ENCODE data around the gene RALGPS1. TPM values are rescaled to one million over a fixed set of nuclear protein-coding genes. Genes with fewer than 3 reads are reported as not detected.

The RALGPS1 gene
- polyA plus RNA-seq, 3 donors, result 23.3 to 32.3 (median 23.3) TPM

DNA sequence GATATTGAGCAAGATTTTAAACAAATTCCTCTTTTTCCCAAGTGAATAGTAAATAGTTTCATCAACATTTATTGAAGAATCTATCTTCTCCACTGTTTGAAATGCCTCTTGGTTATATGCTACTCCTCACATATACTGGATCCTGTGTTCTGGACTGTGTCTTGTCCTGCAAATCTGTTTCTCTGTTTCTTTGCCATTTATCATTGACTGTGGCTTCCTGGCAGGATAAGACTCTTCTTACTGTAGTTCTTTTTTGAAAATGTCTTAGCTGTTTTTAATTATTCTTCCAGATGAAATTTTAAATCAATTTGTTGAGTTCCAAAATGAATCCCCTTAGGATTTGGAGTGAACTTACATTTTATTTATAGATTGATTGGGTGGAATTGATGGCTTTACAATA, 27.8 kb downstream of the RALGPS1 start:
- DNase-seq (ENCODE audit: extremely low read depth in 1 of 11, low read depth in 9 of 11, low spot score in 4 of 11), result no peak

DNA sequence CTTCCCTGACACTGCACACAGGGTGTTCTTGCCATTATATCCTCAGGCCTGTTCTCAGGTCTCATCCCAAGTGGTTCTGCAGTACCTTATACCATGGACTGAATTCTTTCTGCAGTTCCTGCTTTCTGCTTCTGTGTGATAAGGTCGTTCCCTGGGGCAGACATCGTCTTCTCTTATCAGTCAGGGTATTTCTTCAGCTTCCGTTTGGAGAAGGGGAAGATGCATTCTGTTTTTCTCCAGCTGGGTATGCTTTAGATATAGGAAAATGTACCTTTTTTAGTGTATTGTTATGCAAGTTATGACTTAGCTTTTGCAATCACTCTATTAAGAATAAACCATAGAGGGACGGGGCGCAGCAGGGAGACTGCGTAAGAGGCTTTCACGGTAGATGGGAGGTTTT, 31.1 kb downstream of the RALGPS1 start:
- DNase-seq (ENCODE audit: extremely low read depth in 1 of 11, low read depth in 9 of 11, low spot score in 4 of 11), result no peak

GRCh38 chr9:126947529-126947928, 32.9 kb downstream of the RALGPS1 start:
- no peak for DNase-seq (ENCODE audit: extremely low read depth in 1 of 11, low read depth in 9 of 11, low spot score in 4 of 11)

- no peak for DNase-seq (ENCODE audit: extremely low read depth in 1 of 11, low read depth in 9 of 11, low spot score in 4 of 11)
These were observed 37.8 kb downstream of the RALGPS1 start for GRCh38 chr9:126952205-126952977.

- DNase-seq (ENCODE audit: extremely low read depth in 1 of 11, low read depth in 9 of 11, low spot score in 4 of 11), result no peak
These were observed 38.6 kb downstream of the RALGPS1 start for GRCh38 chr9:126953041-126953809.

- no peak for DNase-seq (ENCODE audit: extremely low read depth in 1 of 11, low read depth in 9 of 11, low spot score in 4 of 11)
These were observed 41.2 kb downstream of the RALGPS1 start for GRCh38 chr9:126955811-126956210.

- DNase-seq (ENCODE audit: extremely low read depth in 1 of 11, low read depth in 9 of 11, low spot score in 4 of 11), result no peak
These were observed 42.5 kb downstream of the RALGPS1 start for GRCh38 chr9:126956917-126957686.

DNA sequence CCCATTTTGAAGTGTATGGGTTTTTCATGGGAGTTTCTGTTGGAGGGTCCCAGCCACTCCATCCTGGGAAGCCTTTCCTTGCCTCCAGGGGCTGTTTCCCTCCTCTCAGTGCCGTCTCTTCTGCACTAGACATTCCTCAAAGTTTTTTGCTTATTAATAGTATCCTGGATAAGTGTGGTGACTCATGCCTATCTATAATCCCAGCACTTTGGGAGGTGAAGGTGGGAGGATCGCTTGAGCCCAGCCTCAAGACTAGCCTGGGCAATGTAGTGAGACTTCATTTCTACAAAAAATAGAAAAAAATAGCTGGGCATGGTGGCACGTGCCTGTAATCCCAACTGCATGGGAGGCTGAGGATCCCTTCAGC, 43.1 kb downstream of the RALGPS1 start:
- DNase-seq (ENCODE audit: extremely low read depth in 1 of 11, low read depth in 9 of 11, low spot score in 4 of 11), result no peak

GRCh38 chr9:126959336-126959735, 44.8 kb downstream of the RALGPS1 start:
- no peak for DNase-seq (ENCODE audit: extremely low read depth in 1 of 11, low read depth in 9 of 11, low spot score in 4 of 11)

DNA sequence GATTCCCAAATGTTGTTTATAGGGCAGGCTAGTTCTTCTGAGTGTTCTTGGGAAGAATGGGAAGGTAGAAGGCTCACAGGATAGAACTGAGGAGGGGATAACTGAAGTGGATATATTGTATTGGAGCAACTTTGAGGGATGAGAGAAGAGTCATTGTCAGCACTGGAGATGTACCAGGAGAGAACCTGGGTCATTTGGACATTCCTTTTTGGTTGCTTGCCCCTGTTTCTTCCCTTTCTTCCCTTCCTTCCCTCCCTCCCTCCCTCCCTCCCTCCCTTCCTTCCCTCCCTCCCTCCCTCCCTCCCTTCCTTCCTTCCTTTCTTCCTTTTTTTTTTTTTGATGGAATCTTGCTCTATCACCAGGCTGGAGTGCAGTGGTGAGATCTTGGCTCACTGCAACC, 45.3 kb downstream of the RALGPS1 start:
- DNase-seq (ENCODE audit: extremely low read depth in 1 of 11, low read depth in 9 of 11, low spot score in 4 of 11), result no peak

DNA sequence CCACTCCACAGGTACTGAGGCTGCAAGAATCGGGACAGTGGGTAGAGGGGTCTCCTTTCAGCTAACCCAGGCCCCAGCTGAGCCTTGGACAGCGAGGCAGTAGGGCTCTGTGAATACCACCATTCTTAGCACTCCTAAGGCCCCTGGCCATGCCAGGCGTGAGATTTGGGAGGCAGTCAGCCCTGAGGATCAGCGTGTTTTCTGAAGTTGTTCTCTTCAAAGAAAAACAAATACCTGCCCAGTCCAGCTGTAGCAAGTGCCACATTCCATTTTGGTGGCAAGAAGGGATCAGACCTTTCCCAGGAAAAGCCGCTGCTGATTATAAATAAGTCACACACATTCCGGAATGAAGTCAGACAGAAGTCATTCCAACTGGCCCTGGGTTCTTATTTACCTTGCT, 47.8 kb downstream of the RALGPS1 start:
- no peak for DNase-seq (ENCODE audit: extremely low read depth in 1 of 11, low read depth in 9 of 11, low spot score in 4 of 11)

GRCh38 chr9:126965077-126965476, 50.5 kb downstream of the RALGPS1 start:
- DNase-seq (ENCODE audit: extremely low read depth in 1 of 11, low read depth in 9 of 11, low spot score in 4 of 11), result no peak

GRCh38 chr9:126965541-126966428, 51.2 kb downstream of the RALGPS1 start:
- DNase-seq (ENCODE audit: extremely low read depth in 1 of 11, low read depth in 9 of 11, low spot score in 4 of 11), result no peak

DNA sequence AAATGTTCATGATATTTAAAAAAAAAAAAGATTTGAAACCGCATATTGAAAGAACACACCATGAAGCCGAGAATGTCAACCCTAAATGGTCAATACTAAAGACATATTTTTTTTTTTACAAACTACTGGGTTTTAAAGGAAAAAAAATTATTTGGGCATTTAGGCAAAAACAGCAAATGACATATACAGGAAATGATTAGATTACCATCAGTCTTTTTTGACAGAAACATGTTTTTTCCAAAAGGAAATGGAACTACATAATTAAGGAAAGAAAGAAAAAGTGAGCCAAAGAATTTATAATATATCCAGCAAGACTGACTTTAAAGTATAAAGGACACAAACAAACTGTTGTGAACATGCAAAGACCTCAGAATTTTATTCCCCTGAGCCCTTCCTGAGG, 56.7 kb downstream of the RALGPS1 start:
- DNase-seq (ENCODE audit: extremely low read depth in 1 of 11, low read depth in 9 of 11, low spot score in 4 of 11), result no peak

- DNase-seq (ENCODE audit: extremely low read depth in 1 of 11, low read depth in 9 of 11, low spot score in 4 of 11), result no peak
These were observed 59.3 kb downstream of the RALGPS1 start for GRCh38 chr9:126973651-126974529.

GRCh38 chr9:126974594-126974993, 60.0 kb downstream of the RALGPS1 start:
- peak in 3 of 11 donors; percentile 22 to 44 (median 36) for DNase-seq (ENCODE audit: extremely low read depth in 1 of 11, low read depth in 9 of 11, low spot score in 4 of 11)

- no peak for DNase-seq (ENCODE audit: extremely low read depth in 1 of 11, low read depth in 9 of 11, low spot score in 4 of 11)
These were observed 61.0 kb downstream of the RALGPS1 start for GRCh38 chr9:126975327-126976220.

All from renal cortex interstitium (tissue), 11 donors.